22Rv1 (cell line): ENCODE data around the gene TC2N.

ENCODE experiments used
- CTCF ChIP-seq: fragments of 450-650 bp; IDR thresholded peaks from 2 replicates; pipeline ENCODE4 v1.5.1; 2017; ENCODE audit warnings: mild to moderate bottlenecking
- ZFX ChIP-seq: fragments of 450-650 bp; IDR thresholded peaks from 2 replicates; pipeline ENCODE4 v1.6.1; 2017; ENCODE audit warnings: antibody characterized with exemption, borderline replicate concordance

GRCh38 chr14:91897106-91897701 is 29.9 kb upstream of the TC2N start:
- TF ChIP-seq CTCF (no peak), ZFX (no peak)
